ENCODE results near the gene TWIST2. TPM values are rescaled to one million over a fixed set of nuclear protein-coding genes. Genes with fewer than 3 reads are reported as not detected.

TWIST2 gene
- total RNA-seq, 4 donors from 2014 or later: 1.4 to 41.3 (median 15.7) TPM

- H3K36me3 ChIP-seq: no peaks in the 10 kb centered on the region
- no peaks in the 10 kb centered on the region for H3K4me1 ChIP-seq
- DNase-seq: no peak
- H3K9me3 ChIP-seq: no peaks in the 10 kb centered on the region
- H3K27ac ChIP-seq: no peak overlapping the region
- no peak overlapping the region for H3K4me3 ChIP-seq
- TF ChIP-seq CTCF (IDR thresholded peaks at IDR 0.05): no peak
- TF ChIP-seq POLR2A (IDR thresholded peaks at IDR 0.05): no peak
- no peaks in the 10 kb centered on the region for H3K27me3 ChIP-seq
These were observed 99.4 kb downstream of the TWIST2 start for GRCh38 chr2:238947243-238947760.

GRCh38 chr2:238947920-238948710 lies 100.2 kb downstream of the TWIST2 start:
- H3K27me3 ChIP-seq: no peaks in the 10 kb centered on the region
- H3K4me3 ChIP-seq: no peak overlapping the region
- peak in 2 of 3 donors; percentile 43 to 44 for DNase-seq
- H3K4me1 ChIP-seq: no peaks in the 10 kb centered on the region
- H3K9me3 ChIP-seq: no peaks in the 10 kb centered on the region
- no peak overlapping the region for H3K27ac ChIP-seq
- H3K36me3 ChIP-seq: no peaks in the 10 kb centered on the region
- TF ChIP-seq POLR2A (IDR thresholded peaks at IDR 0.05): no peak
- TF ChIP-seq CTCF (IDR thresholded peaks at IDR 0.05): no peak

GRCh38 chr2:238948765-238949641 lies 101.1 kb downstream of the TWIST2 start:
- no peaks in the 10 kb centered on the region for H3K4me1 ChIP-seq
- no peaks in the 10 kb centered on the region for H3K27me3 ChIP-seq
- no peak for DNase-seq
- no peaks in the 10 kb centered on the region for H3K36me3 ChIP-seq
- TF ChIP-seq POLR2A (IDR thresholded peaks at IDR 0.05) (no peak), CTCF (IDR thresholded peaks at IDR 0.05) (no peak)
- H3K9me3 ChIP-seq: no peaks in the 10 kb centered on the region
- H3K27ac ChIP-seq: no peak overlapping the region
- no peak overlapping the region for H3K4me3 ChIP-seq

GRCh38 chr2:238949710-238950345 lies 101.9 kb downstream of the TWIST2 start:
- Histone ChIP-seq H3K27me3 (no peaks in the 10 kb centered on the region), H3K36me3 (no peaks in the 10 kb centered on the region), H3K27ac (no peak overlapping the region), H3K4me1 (no peaks in the 10 kb centered on the region), H3K4me3 (no peak overlapping the region), H3K9me3 (no peaks in the 10 kb centered on the region)
- TF ChIP-seq POLR2A (IDR thresholded peaks at IDR 0.05): no peak
- no peak for TF ChIP-seq CTCF (IDR thresholded peaks at IDR 0.05)
- no peak for DNase-seq

GRCh38 chr2:238950551-238950950 lies 102.7 kb downstream of the TWIST2 start:
- Histone ChIP-seq H3K9me3 (no peaks in the 10 kb centered on the region), H3K4me3 (no peak overlapping the region), H3K36me3 (no peaks in the 10 kb centered on the region), H3K27ac (no peak overlapping the region), H3K27me3 (no peaks in the 10 kb centered on the region), H3K4me1 (no peaks in the 10 kb centered on the region)
- DNase-seq: peak in 1 of 3 donors; percentile 34
- TF ChIP-seq POLR2A (IDR thresholded peaks at IDR 0.05) (no peak), CTCF (IDR thresholded peaks at IDR 0.05) (no peak)
